Endodermal cell (in vitro differentiated cells): Measurements from ENCODE around the gene HEYL. TPM values are rescaled to one million over a fixed set of nuclear protein-coding genes. Genes with fewer than 3 reads are reported as not detected.
"Not testable (repeated sequence)": the region's sequence is repeated elsewhere in the genome, so short reads cannot be mapped to it uniquely, and the experiment has no call there.

Experiments used
- DNase-seq: peaks from one replicate; pipeline ENCODE4 v3.0.0-alpha.2; 2017
- H3K27ac ChIP-seq: 2 replicates; pipeline ENCODE4 v1.5.1; 2013; ENCODE audit warnings: mild to moderate bottlenecking, low read depth, low read length, moderate library complexity
- H3K27me3 ChIP-seq: 2 replicates; pipeline ENCODE4 v1.6.1; 2013; ENCODE audit warnings: mild to moderate bottlenecking, low read length, moderate library complexity; ENCODE audit not compliant: insufficient read depth, control insufficient read depth, poor library complexity, severe bottlenecking
- H3K36me3 ChIP-seq: 2 replicates; pipeline ENCODE4 v1.7.0; 2013; ENCODE audit warnings: mild to moderate bottlenecking, low read length, moderate library complexity; ENCODE audit not compliant: control insufficient read depth, insufficient read depth
- H3K4me1 ChIP-seq: one replicate; pipeline ENCODE4 v1.7.0; 2013; ENCODE audit warnings: low read length; ENCODE audit not compliant: control insufficient read depth, insufficient read depth
- H3K4me3 ChIP-seq: 2 replicates; pipeline ENCODE4 v1.5.1; 2013; ENCODE audit warnings: mild to moderate bottlenecking, low read length, moderate library complexity
- H3K9ac ChIP-seq: 2 replicates; pipeline ENCODE4 v1.6.1; 2013; ENCODE audit warnings: mild to moderate bottlenecking, low read length, moderate library complexity; ENCODE audit not compliant: poor library complexity, severe bottlenecking; ENCODE audit errors: extremely low read depth
- H3K9me3 ChIP-seq: 2 replicates; pipeline ENCODE4 v1.6.1; 2013; ENCODE audit warnings: mild to moderate bottlenecking, low read length, moderate library complexity; ENCODE audit not compliant: control insufficient read depth
- H3K27ac Mint-ChIP-seq: 2 replicates; pipeline ENCODE4 v1.8.0; 2020; ENCODE audit warnings: mixed read lengths
- H3K27me3 Mint-ChIP-seq: 2 replicates; pipeline ENCODE4 v1.8.0; 2021; ENCODE audit warnings: mild to moderate bottlenecking, mixed read lengths; ENCODE audit not compliant: insufficient read depth
- H3K36me3 Mint-ChIP-seq: 2 replicates; pipeline ENCODE4 v1.8.0; 2020; ENCODE audit warnings: low read depth, mixed read lengths
- H3K4me1 Mint-ChIP-seq: 2 replicates; pipeline ENCODE4 v1.8.0; 2020; ENCODE audit warnings: mixed read lengths
- H3K4me3 Mint-ChIP-seq: 2 replicates; pipeline ENCODE4 v1.8.0; 2020; ENCODE audit warnings: mild to moderate bottlenecking, moderate library complexity, mixed read lengths
- H3K9me3 Mint-ChIP-seq: 2 replicates; pipeline ENCODE4 v1.8.0; 2020; ENCODE audit warnings: mild to moderate bottlenecking, mixed read lengths
- CTCF ChIP-seq: fragments of 200-600 bp; sonication (generic); conservative IDR thresholded peaks from 2 replicates; pipeline ENCODE4 v1.5.0; 2021; ENCODE audit warnings: antibody characterized with exemption, mild to moderate bottlenecking
- WGBS, 2 experiments: methylation state at CpG; one replicate each; pipeline versions ENCODE4 v1.1.5 to v1.1.7; 2013; ENCODE audit warnings: missing lambda C conversion rate in 2 of 2, mixed read lengths in 1 of 2; ENCODE audit not compliant: insufficient coverage in 1 of 2, insufficient read length in 1 of 2; 5-methylcytosine and 5-hydroxymethylcytosine counted together
- total RNA-seq, 2 donors: library from RNA; stranded (reverse); fragmentation: NEBNext Ultra II Directional in 1 of 2; extraction: Animal tissue kit (Norgen Biotek cat#: 25700) in 1 of 2; gene quantifications; 2 replicates in 1 of 2; 3 replicates in 1 of 2; pipeline ENCODE4 v1.2.1, GENCODE V29; 2021

HEYL gene
- total RNA-seq, 2 donors from 2014 or later: 1.2 to 1.5 TPM

- DNase-seq: peak; percentile 97
- Mint-ChIP-seq H3K9me3 (no peaks in the 10 kb centered on the region), H3K27me3 (peaks cover 67% of the 10 kb centered on the region), H3K27ac (no peak overlapping the region), H3K4me3 (peak overlapping the region; percentile 61), H3K4me1 (peaks cover 2% of the 10 kb centered on the region), H3K36me3 (no peaks in the 10 kb centered on the region)
- Histone ChIP-seq H3K27ac (no peak overlapping the region), H3K36me3 (no peaks in the 10 kb centered on the region), H3K4me1 (no peaks in the 10 kb centered on the region), H3K9ac (no peak overlapping the region), H3K27me3 (peaks cover 20% of the 10 kb centered on the region), H3K9me3 (no peaks in the 10 kb centered on the region), H3K4me3 (no peak overlapping the region)
- TF ChIP-seq CTCF: peak; percentile 99
- 24 to 28% methylated on average over 21 to 42 of the region's 42 CpGs for WGBS, 2 experiments
Observed at GRCh38 chr1:39609618-39610331, 29.7 kb downstream of the HEYL start.

DNA sequence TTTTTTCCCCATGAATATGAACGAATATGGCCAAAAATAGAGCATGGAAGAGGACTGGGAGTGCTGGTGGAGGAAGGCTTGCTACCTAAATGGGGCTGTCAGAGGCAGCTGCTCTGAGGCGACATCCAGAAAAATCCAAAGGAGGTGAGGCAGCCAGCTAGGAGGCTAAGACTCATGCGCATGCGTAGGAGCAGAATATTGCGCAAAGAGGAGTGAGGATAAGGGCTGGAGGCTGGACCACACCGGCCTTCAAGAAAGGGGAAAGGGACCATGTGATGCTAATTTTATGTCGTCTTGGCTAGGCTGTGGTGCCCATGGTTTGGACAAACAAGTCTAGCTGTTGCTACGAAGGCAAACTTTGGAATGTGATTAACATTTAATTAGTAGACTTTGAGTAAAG is 30.5 kb downstream of the HEYL start:
- H3K9me3 Mint-ChIP-seq: no peaks in the 10 kb centered on the region
- no peak for DNase-seq
- Histone ChIP-seq H3K4me1 (no peaks in the 10 kb centered on the region), H3K27ac (no peak overlapping the region), H3K9ac (no peak overlapping the region), H3K36me3 (no peaks in the 10 kb centered on the region), H3K4me3 (no peak overlapping the region), H3K9me3 (no peaks in the 10 kb centered on the region), H3K27me3 (peaks cover 28% of the 10 kb centered on the region)
- H3K4me1 Mint-ChIP-seq: peaks cover 2% of the 10 kb centered on the region
- no peak for TF ChIP-seq CTCF
- no peaks in the 10 kb centered on the region for H3K36me3 Mint-ChIP-seq
- WGBS, 2 experiments: 86 to 92% methylated on average over 8 of the region's 8 CpGs
- no peak overlapping the region for H3K27ac Mint-ChIP-seq
- no peak overlapping the region for H3K4me3 Mint-ChIP-seq
- H3K27me3 Mint-ChIP-seq: peaks cover 69% of the 10 kb centered on the region

GRCh38 chr1:39603677-39604076 is 35.8 kb downstream of the HEYL start:
- not testable (repeated sequence) for H3K4me1 ChIP-seq, DNase-seq, H3K4me1 Mint-ChIP-seq, H3K4me3 ChIP-seq, H3K4me3 Mint-ChIP-seq, H3K27ac Mint-ChIP-seq, H3K9me3 Mint-ChIP-seq, H3K9ac ChIP-seq, H3K9me3 ChIP-seq, H3K36me3 Mint-ChIP-seq, H3K36me3 ChIP-seq, H3K27ac ChIP-seq
- peaks cover 57% of the 10 kb centered on the region for H3K27me3 ChIP-seq
- whole genome bisulfite sequencing, 2 experiments: 89 to 100% methylated on average over 1 to 3 of the region's 3 CpGs
- peaks cover 65% of the 10 kb centered on the region for H3K27me3 Mint-ChIP-seq

- H3K9me3 Mint-ChIP-seq, DNase-seq, H3K27ac ChIP-seq, H3K4me1 Mint-ChIP-seq, H3K27ac Mint-ChIP-seq, H3K9ac ChIP-seq, H3K4me1 ChIP-seq, H3K4me3 ChIP-seq, H3K36me3 Mint-ChIP-seq, H3K4me3 Mint-ChIP-seq, H3K9me3 ChIP-seq, H3K36me3 ChIP-seq: not testable (repeated sequence)
- H3K27me3 ChIP-seq: peaks cover 68% of the 10 kb centered on the region
- peaks cover 65% of the 10 kb centered on the region for H3K27me3 Mint-ChIP-seq
- WGBS, 2 experiments: 83 to 88% methylated on average over 6 to 8 of the region's 8 CpGs
Observed at GRCh38 chr1:39601667-39602255, 37.7 kb downstream of the HEYL start.
